Right renal cortex interstitium (tissue), 3 donors: ENCODE measurements around the gene STK32B. TPM values are rescaled to one million over a fixed set of nuclear protein-coding genes. Genes with fewer than 3 reads are reported as not detected.

Experiments used
- DNase-seq, 3 donors: peaks; one replicate each; pipeline ENCODE4 v3.0.0-alpha.2; 2013; ENCODE audit warnings: low read depth in 3 of 3, low spot score in 2 of 3
- polyA plus RNA-seq, 3 donors: library from polyadenylated mRNA; unstranded; fragments of 120-200 nt; gene quantifications; one replicate each; pipeline ENCODE4 v1.2.1, GENCODE V29; 2013; ENCODE audit not compliant: insufficient read length in 3 of 3

STK32B gene
- polyA plus RNA-seq, 3 donors, result 8.6 to 11.0 (median 9.3) TPM

DNA sequence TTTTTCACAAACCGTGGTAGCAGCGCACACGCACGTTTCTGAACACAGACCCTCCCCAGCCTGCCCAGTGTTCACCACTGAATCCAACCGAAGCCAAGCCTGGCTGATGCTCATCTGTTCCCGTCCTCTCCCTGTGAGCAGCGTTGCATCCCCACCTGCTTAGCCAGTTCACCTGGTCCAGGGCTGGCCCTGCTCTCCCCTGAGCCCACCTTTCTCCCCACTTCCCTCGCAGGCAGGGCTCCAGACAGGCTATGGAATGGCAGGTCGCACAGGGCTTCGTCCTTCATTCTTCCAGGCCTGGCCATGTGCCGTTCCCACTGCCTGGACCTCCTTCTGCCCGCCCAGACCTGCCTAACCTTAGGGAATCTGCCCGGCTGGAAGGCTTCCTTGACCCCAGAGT lies 410.2 kb downstream of the STK32B start:
- DNase-seq, result no peak

DNA sequence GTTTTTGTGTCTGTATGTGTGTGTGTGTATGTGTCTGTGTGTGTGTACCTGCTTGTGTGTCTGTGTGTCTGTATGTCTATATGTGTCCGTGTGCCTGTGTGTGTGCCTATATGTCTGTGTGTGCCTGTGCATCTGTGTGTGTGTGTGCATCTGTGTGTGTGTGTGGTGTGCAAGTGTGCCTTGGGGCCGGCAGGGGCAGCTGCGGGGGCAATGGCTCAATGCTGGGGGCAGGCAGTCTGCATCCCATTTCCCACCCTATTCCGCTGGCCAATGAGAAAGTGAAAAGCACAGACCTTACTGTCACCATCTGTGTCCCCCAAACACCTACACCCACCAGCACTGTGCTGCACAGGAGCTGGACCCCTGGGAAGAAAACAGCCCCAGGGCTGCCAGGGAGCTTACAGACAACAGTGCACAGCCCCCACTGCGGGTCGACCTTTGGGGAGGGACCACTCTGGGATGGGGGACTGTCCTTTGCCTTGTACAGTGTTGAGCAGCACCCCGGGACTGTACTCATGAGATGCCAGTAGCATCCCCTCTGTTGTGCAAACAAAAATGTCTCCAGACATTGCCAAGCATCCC lies 411.1 kb downstream of the STK32B start:
- no peak for DNase-seq

DNA sequence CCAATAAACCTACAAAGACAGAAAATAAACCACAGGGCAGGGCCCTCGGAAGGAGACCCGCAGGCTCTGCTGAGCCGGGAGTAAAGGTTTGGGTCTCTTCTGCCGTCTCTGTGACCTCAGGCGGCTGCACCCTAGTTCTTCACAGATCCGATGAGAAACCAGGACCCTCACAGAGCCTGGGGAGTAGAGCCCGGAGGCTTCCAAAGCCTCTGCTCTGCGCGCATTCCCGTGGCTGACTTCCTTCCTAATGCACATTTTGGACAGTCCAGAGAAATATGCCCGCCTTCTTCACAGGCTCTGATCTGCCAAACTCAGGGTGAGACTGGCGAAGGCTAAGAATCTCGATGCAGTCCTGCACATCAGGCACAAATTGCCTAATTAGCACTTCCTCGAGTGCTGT lies 411.6 kb downstream of the STK32B start:
- no peak for DNase-seq

DNA sequence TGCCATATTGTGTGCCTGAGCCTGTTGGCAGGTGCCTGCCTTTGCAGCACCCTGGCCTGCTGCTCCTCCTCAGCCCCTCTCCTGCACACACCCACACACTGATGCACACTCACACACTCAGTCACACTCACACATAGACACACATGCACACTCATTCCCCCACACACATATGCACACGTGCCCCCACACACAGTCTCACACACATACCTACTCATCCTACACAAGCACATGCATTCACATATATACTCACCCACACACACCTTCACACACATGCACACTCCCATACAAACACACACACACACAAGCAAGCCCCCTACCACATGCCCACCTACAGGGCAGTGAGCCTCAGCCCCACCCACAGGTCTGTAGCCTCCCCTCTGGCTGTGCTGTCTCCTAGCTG lies 412.1 kb downstream of the STK32B start:
- DNase-seq, result no peak

DNA sequence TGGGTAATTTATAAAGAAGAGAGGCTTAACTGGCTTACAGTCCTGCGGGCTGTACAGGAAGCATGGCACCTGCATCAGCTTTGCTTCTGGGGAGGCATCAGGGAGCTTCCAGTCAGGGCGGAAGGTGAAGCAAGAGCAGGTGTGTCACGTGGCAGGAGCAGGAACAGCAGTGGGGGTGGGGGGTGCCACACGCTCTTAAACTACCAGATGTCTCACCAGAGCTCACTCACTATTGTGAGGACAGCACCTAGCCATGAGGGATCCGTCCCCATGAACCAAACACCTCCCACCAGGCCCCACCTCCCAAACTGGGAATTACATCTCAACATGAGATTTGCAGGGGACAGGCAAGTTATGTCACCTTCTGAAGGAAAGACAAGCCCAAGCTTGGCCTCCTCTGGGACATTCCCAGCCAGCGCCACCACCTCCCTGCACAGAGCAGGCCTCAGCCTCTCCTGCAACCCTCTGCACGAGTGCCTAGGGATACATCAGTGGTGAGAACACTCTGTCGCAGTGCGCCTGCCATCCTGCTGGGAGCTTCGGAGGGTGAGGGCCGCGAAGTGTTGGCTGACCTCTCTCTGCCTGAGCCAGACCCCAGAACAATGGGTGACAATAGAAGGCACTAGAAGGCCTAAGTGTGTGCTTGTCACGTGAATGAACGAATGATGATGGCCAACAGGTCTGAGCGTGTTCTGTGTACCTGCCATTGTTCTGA lies 412.8 kb downstream of the STK32B start:
- DNase-seq, result no peak

DNA sequence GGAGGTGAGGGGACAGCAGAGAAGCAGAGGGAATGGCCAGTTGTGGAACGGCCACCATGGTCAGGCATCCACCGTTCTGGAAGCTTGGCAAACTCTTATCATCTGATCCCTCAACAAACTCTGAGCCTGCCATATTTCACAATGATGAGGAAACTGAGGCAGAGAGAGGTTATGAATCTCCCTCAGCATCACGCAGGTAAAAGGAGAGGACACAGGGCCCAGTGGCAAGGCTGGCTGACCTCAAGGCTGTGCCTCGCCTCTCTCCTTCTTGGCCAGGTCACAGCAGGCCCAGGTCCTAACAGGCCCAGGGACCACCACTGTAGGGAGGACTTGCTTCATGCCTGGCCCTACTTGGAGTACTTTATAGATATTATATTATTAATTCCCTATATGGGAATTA lies 414.2 kb downstream of the STK32B start:
- no peak for DNase-seq

DNA sequence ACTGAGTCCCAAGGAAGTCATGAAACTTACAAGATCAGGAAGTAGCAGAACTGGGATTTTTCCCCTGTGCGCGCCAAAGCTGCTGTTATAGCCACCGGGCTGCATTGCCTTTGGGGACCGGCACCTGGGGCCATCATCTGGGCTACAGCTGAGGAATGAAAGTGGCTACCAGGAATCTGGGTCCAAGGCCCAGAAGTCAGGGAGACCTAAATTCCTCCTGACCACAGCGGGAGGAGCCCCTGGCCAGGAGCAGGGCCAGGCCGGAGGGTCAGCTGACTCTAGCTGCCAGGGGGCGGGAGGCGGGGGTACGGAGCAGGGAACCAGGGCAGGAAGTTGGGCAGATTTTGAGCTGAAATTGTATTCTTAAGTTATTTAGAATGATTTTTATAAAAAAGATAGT lies 414.7 kb downstream of the STK32B start:
- no peak for DNase-seq

DNA sequence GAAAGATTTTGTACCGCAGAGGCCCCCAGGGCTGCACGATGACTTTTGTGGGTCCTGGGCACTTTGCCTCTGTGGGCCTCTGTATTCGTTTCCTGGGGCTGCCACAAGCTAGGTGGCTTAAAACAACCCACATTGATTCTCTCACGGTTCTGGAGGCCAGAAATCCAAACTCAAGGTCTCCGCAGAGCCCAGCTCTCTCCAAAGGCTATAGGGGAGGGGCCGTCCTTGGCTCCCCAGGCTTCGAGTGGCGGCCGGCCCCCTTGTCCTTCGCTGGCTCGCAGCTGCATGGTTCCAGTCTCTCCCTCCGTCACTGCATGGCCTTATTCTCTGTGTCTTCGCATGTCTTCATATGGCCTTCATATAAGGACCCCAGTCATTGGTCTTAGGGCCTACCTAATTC lies 415.8 kb downstream of the STK32B start:
- DNase-seq, result no peak

DNA sequence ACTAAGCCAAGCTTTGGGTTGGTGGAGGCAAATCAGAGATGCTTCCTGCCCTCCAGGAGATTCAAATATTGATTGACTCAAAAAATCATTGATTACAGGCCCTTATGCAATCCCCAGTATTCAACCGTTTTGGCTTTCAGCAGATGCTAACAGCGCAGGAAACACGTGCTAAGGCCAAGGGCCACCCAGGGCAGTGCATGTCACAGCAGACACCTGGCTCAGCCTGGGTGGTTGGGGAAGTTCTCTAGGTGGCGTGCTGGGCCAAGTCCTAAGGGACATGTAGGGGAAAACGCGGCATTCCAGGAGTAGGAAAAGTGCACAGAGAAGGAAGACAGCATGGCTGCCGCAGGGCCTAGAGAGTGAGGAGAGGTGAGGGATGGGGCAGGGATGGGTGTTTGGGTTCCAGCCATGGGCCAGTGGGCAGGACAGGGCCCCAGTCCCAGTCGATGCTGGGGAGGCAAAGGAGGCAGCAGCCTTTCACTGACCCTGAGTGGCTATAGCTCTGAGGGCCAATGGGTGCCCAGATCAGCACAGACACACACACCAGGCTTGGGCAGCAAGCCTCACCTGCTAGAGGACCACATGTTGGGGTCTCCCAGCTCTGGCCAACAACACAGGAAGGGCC lies 418.0 kb downstream of the STK32B start:
- DNase-seq, result no peak

DNA sequence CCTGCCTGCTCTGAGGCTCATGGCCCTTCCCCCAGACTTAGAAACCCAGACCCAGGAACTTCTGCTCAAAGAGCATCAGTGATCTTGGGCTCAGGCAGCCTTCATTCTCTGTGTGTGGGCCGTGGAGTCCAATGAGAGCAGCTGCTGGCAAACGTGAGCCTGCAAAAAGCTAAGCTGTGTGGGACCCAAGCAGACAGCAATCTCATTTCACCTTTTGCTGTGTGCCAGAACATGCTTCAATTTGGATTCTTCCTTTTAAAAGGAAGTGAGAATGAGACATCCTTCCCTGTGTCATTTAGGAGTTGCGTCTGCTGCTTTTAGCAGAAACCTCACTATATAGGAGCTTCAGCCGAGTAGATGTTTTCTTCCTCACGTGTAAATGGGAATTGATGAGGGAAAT lies 418.6 kb downstream of the STK32B start:
- DNase-seq, result no peak

DNA sequence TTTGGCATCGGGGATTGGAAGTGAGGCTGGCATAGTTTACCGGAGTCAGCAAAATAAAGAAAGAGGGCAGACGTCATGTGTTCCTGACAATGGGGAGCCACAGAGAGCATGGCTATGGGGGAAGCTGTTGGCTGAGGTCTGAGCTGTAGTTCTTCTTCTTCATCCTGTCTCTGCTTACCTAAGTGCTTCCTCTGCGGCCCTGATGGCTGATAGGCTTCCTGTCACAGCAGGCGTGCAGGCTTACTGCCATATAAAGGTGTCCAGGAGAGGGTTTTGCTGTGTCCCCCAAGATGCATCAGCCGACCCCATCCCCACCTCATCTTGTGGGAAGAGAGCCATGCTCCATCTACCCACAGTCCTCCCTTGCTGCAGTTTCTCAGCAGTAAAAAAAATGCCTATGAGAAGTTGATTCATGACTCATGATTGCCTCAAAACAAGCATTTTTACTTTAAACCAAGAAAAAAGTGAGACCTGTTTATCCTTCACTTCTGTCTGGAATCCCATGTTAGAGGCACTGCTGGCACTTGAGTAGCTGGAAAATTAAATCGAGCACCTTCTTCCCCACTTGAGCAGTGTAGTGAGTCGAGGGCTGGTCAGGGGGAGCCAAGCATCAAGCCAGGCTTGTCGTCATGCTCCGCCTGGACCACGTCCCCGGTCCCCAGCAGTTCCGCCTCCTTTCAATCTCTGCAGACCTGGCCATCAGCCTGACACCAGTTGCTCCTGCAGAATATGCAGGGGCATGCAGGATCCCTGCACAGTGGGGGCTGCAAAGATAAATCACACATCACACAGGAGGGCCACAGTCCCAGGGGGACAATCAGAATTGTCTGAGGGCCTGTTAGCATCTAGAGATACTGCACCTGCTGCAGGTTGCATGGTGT lies 419.3 kb downstream of the STK32B start:
- no peak for DNase-seq

DNA sequence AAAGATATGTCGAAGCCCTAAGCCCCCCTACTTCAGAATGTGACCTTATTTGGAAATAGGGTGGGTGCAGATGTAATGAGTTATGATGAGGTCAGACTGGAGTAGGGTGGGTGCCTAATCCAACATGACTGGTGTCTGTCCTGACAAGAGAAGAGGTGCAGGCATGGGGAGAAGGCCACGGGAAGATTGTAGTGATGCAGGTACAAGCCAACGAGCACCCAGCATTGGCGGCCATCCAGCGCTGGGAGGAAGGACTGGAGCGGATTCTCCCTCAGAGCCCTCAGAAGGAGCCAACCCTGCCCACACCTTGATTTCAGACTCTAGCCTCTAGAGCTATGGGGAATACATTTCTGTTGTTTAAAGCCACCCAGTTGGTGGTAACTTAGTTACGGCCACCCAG lies 419.9 kb downstream of the STK32B start:
- DNase-seq, result no peak

DNA sequence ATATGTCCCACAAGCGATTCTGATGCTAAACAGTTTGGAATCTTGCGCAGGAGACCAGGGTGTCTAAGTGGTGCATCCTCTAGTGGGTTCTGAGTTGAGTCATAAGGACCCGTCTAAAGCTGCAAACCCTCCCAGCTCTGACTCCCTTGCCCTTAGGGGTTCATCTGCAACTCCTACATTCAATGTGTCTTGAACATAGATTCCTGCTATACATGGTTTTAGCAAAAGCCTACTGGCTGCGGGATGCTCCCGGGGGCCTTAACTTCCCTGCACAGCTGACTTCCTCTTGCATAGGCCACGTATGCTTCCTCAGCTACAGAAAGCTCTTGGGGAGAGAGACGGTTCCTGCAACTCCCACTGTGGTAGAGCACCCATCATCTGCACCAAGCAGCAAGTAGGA lies 420.4 kb downstream of the STK32B start:
- DNase-seq, result no peak

DNA sequence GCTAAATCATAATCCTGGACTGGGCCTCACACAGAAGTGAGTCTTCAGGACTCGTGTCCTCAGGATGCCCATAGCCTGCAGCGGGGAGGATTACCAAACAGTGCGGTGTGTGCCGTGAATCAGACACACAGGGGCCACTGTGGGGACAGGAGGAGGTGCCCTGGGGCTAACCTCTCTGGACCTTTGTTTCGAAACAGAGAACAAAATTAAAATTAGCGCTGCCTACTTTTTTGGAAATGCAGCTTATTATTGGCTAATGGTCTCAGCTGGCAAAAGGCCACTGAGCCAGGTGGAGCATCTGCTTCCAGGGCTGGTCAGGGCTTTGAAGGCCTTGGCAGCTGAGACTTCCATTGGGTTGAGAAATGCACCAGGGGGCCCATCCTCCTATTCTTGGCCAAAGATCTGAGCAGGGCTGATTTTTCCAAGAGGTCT lies 420.9 kb downstream of the STK32B start:
- no peak for DNase-seq

DNA sequence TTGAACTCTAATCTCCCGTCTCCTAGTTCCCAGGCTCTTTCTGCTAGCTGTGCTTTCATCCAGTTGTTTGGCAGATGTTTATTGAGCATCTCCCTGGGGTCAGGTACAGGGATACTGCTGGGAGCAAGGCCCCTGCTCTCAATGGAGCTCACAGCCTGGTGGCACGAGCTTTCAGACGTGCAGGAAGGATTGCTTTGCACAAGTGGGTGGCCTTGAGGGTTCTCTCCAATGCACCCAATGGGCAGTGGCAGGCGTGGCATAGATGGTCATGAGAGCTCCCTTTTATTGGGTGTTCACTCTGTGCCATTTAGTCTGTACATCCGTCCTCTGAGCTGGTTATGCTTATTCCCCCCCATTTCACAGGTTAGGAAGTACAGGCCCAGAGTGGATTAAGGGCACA lies 421.8 kb downstream of the STK32B start:
- no peak for DNase-seq

DNA sequence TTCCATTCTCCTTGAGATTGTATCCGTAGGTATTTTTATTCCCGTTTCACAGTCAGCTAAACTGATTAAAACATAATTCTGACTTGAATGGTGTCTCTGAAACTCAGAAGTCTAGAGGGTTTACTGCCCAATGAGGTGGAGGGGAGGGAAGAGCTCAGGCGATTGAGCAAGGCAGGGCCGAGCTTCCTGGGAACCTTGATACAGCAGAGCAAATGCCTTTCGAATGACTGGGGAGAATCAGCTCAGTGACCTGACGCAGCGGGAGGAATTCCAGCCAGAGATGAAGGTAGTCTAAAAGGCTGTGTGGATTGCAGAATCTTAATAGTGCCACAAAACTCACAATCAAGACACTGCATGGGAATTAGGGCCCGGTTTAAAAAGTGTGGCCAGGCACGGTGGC lies 423.5 kb downstream of the STK32B start:
- no peak for DNase-seq

DNA sequence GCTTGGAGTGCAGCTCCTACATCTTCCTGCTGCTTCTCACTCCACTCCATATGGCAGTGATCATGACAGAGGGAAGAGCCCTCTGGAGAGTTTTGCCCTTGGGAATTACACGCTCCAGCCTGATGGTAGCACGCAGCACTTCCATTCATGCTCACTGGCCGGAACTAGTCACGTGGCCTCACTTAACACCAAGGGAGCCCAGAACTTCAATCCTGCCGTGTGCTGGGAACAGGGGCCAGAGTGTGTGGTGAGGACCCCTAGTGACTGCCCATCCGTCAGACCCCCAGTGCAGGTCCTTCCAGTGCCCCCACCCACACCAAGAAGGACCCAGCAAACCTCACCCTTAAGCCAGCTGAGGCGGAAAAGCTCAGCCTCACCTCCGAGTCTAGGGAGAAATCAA lies 426.3 kb downstream of the STK32B start:
- no peak for DNase-seq

DNA sequence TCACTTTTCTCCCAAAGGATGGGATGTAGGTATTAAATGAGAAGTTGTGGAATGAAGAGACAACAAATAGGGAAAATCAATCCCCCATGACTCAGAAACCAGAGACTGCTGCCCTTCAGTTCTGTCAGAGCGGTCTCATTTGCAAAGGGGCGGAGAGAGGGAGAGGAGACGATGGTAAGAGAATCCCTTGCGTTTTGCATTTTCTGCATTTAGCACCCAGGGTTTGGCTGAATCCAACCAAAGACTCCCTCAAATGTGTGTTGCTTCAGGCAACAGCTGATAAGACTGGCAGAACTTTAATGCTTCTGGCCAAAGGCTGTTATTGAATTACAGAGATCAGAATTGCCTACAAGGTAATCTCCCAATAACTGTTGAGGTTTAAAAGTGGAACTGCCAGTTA lies 426.9 kb downstream of the STK32B start:
- no peak for DNase-seq

DNA sequence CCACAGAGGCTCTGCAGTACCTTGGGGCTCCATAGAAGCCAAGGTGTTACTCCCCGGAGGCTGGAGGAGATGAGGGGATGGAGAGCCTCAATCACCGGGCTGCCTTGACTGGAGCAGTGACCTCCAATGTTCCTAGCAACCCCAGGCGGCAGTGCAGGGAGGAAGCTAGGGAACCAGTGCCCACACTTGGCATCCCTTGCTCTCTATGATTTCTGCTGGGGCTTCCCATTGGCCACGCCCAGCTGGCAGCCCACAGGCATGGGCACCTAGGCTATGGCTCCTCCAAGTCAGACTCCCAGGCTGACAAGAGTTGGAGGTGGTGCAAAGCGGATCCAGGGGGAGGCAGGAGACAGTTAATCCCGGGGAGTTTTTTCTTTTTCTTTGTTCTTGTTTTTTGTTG lies 427.4 kb downstream of the STK32B start:
- no peak for DNase-seq

DNA sequence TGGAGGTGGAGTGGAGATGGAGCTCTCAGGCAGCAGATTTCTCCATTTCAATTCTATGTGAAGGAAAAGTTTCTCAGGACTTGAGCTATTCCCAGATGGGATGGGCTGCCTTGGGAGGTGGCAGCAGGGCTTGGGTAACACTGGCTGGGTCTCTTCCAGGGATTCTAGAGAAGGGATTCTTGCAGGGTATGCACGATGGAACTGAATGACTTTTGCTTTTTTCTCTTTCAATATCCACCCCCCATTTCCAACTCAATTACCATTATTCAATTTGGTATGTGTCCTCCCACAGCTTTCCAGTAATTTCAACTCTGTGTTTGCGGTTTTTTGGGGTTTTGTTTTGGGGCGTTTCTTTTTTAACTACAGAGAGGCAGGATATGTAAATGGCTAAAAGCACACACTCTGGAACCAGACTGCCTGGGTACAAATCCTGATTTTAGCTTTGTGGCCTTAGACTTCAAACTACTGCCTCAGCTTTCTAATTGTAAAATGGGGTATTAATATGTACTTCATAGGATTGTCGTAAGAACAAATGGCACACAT lies 428.3 kb downstream of the STK32B start:
- DNase-seq, result no peak

DNA sequence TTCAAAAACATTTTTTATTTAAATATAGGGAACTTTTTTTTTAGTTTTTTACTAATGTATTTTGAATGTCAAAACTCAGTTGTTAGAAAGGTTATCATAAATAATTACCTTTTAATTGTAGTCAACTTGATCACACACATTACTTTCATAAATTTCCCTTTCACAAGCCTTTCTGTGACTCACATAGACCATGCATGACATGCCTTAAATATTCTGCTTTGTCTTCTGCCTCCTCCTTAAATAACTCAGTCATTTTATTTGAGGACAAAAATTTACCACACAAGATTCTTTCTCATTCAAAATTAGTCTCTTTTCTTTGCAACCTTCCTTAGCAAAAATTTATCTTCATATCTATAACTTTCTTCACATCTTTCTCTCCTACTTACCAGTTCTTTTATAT lies 437.1 kb downstream of the STK32B start:
- DNase-seq, result no peak
